T-helper 1 cell (primary cell): ENCODE measurements around the gene DCLK3.

Experiments used
- DNase-seq, 5 donors: peaks; one replicate each; pipeline ENCODE4 v3.0.0-alpha.2; 2012 to 2020
- total RNA-seq, 4 donors: gene quantifications; one replicate each; lab custom pipeline; 2026; lab: John Stamatoyannopoulos, UW

The DCLK3 gene
- 0 to 0.24 (median 0) reads per million in 4 donors for total RNA-seq

GRCh38 chr3:36763850-36764703 is at the start of gene DCLK3:
Gene DCLK3, minus strand, starts transcription at chr3:36764553. Its CDS starts 290 bp downstream, at chr3:36764263.
- no peak for DNase-seq

- DNase-seq, result no peak
Measured at GRCh38 chr3:36813305-36813704, 49.0 kb upstream of the DCLK3 start.

- no peak for DNase-seq
Measured at GRCh38 chr3:36812240-36812639, 47.9 kb upstream of the DCLK3 start.

GRCh38 chr3:36811768-36812167 is 47.4 kb upstream of the DCLK3 start:
- no peak for DNase-seq

GRCh38 chr3:36804295-36805055 is 40.1 kb upstream of the DCLK3 start:
- no peak for DNase-seq

GRCh38 chr3:36803091-36803791 is 38.9 kb upstream of the DCLK3 start:
- DNase-seq, result no peak

GRCh38 chr3:36800533-36801116 is 36.3 kb upstream of the DCLK3 start:
- DNase-seq, result no peak

- DNase-seq, result no peak
Measured at GRCh38 chr3:36796881-36797280, 32.5 kb upstream of the DCLK3 start.

- no peak for DNase-seq
Measured at GRCh38 chr3:36796161-36796560, 31.8 kb upstream of the DCLK3 start.

GRCh38 chr3:36795622-36796021 is 31.3 kb upstream of the DCLK3 start:
- no peak for DNase-seq

- peak in 1 of 5 donors; percentile 12 for DNase-seq
Measured at GRCh38 chr3:36792342-36792741, 28.0 kb upstream of the DCLK3 start.

GRCh38 chr3:36790765-36791164 is 26.4 kb upstream of the DCLK3 start:
- DNase-seq, result no peak

GRCh38 chr3:36786921-36787890 is 22.9 kb upstream of the DCLK3 start:
- no peak for DNase-seq

- DNase-seq, result no peak
Measured at GRCh38 chr3:36784138-36784635, 19.8 kb upstream of the DCLK3 start.

GRCh38 chr3:36777424-36778218 is 13.3 kb upstream of the DCLK3 start:
- DNase-seq, result no peak

GRCh38 chr3:36776436-36776835 is 12.1 kb upstream of the DCLK3 start:
- no peak for DNase-seq

GRCh38 chr3:36774052-36774451 is 9.7 kb upstream of the DCLK3 start:
- no peak for DNase-seq

GRCh38 chr3:36771931-36772330 is 7.6 kb upstream of the DCLK3 start:
- no peak for DNase-seq

GRCh38 chr3:36769926-36770325 is 5.6 kb upstream of the DCLK3 start:
- no peak for DNase-seq

GRCh38 chr3:36765104-36765503 is 751 bp upstream of the DCLK3 start:
- no peak for DNase-seq

- no peak for DNase-seq
Measured at GRCh38 chr3:36764704-36765038, 318 bp upstream of the DCLK3 start.
